CMK (cell line): ENCODE measurements around the gene PLA2G2C.
A peak's percentile ranks its signal among the peaks of the same experiment; 100 is the strongest.

Experiments used
- DNase-seq: peaks from one replicate; pipeline ENCODE4 v3.0.0-alpha.2; 2010; ENCODE audit warnings: low read depth

Gene PLA2G2C

GRCh38 chr1:20152599-20152930, 33.8 kb downstream of the PLA2G2C start:
- no peak for DNase-seq

- peak; percentile 71 for DNase-seq
Measured at GRCh38 chr1:20151906-20152598, 34.3 kb downstream of the PLA2G2C start.

GRCh38 chr1:20150969-20151368, 35.3 kb downstream of the PLA2G2C start:
- no peak for DNase-seq

GRCh38 chr1:20150326-20150705, 36.0 kb downstream of the PLA2G2C start:
- no peak for DNase-seq

GRCh38 chr1:20149601-20150325, 36.6 kb downstream of the PLA2G2C start:
- no peak for DNase-seq

- no peak for DNase-seq
Measured at GRCh38 chr1:20148571-20149500, 37.5 kb downstream of the PLA2G2C start.

GRCh38 chr1:20147846-20148570, 38.3 kb downstream of the PLA2G2C start:
- DNase-seq, result no peak

GRCh38 chr1:20143734-20144565, 42.4 kb downstream of the PLA2G2C start:
- DNase-seq, result no peak

- no peak for DNase-seq
Measured at GRCh38 chr1:20143318-20143717, 43.0 kb downstream of the PLA2G2C start.

GRCh38 chr1:20142001-20142710, 44.2 kb downstream of the PLA2G2C start:
- no peak for DNase-seq

- DNase-seq, result no peak
Measured at GRCh38 chr1:20141466-20141865, 44.9 kb downstream of the PLA2G2C start.

- no peak for DNase-seq
Measured at GRCh38 chr1:20141001-20141400, 45.3 kb downstream of the PLA2G2C start.

GRCh38 chr1:20139776-20140612, 46.3 kb downstream of the PLA2G2C start:
- DNase-seq, result no peak

GRCh38 chr1:20138961-20139550, 47.3 kb downstream of the PLA2G2C start, which contains the start of gene PLA2G2F:
Gene PLA2G2F, plus strand, starts transcription at chr1:20139323. Its CDS starts 105 bp downstream, at chr1:20139428.
- no peak for DNase-seq

GRCh38 chr1:20138346-20138745, 48.0 kb downstream of the PLA2G2C start:
- no peak for DNase-seq

- no peak for DNase-seq
Measured at GRCh38 chr1:20137604-20138003, 48.7 kb downstream of the PLA2G2C start.

GRCh38 chr1:20137055-20137454, 49.3 kb downstream of the PLA2G2C start:
- no peak for DNase-seq

- no peak for DNase-seq
Measured at GRCh38 chr1:20136249-20136648, 50.1 kb downstream of the PLA2G2C start.

- no peak for DNase-seq
Measured at GRCh38 chr1:20134995-20135394, 51.3 kb downstream of the PLA2G2C start.
